ENCODE data around the gene SCD5.
"Not testable (repeated sequence)": the region's sequence is repeated elsewhere in the genome, so short reads cannot be mapped to it uniquely, and the experiment has no call there.

SCD5 gene

GRCh38 chr4:82798168-82799005 lies at the start of gene SCD5:
Gene SCD5 (minus strand): TSS chr4:82798796. CDS start chr4:82798537, 259 bp downstream.
- no peak for DNase-seq (ENCODE audit: low read depth)

GRCh38 chr4:82842593-82842992 lies 44.0 kb upstream of the SCD5 start:
- DNase-seq (ENCODE audit: low read depth) = no peak

GRCh38 chr4:82839624-82840023 lies 41.0 kb upstream of the SCD5 start:
- DNase-seq (ENCODE audit: low read depth) = no peak

GRCh38 chr4:82833696-82834313 lies 35.2 kb upstream of the SCD5 start:
- DNase-seq (ENCODE audit: low read depth) = no peak

- DNase-seq (ENCODE audit: low read depth) = not testable (repeated sequence)
These were observed 34.5 kb upstream of the SCD5 start for GRCh38 chr4:82833060-82833459.

- no peak for DNase-seq (ENCODE audit: low read depth)
These were observed 26.8 kb upstream of the SCD5 start for GRCh38 chr4:82825425-82825824.

- no peak for DNase-seq (ENCODE audit: low read depth)
These were observed 24.5 kb upstream of the SCD5 start for GRCh38 chr4:82823062-82823461.

- no peak for DNase-seq (ENCODE audit: low read depth)
These were observed 22.1 kb upstream of the SCD5 start for GRCh38 chr4:82820689-82821088.

- DNase-seq (ENCODE audit: low read depth) = no peak
These were observed 20.4 kb upstream of the SCD5 start for GRCh38 chr4:82818664-82819662.

GRCh38 chr4:82816874-82817273 lies 18.3 kb upstream of the SCD5 start:
- not testable (repeated sequence) for DNase-seq (ENCODE audit: low read depth)

- DNase-seq (ENCODE audit: low read depth) = no peak
These were observed 15.4 kb upstream of the SCD5 start for GRCh38 chr4:82814034-82814433.

- DNase-seq (ENCODE audit: low read depth) = no peak
These were observed 13.3 kb upstream of the SCD5 start for GRCh38 chr4:82811838-82812341.

GRCh38 chr4:82811392-82811791 lies 12.8 kb upstream of the SCD5 start:
- no peak for DNase-seq (ENCODE audit: low read depth)

GRCh38 chr4:82810176-82810575 lies 11.6 kb upstream of the SCD5 start:
- no peak for DNase-seq (ENCODE audit: low read depth)

GRCh38 chr4:82809619-82810018 lies 11.0 kb upstream of the SCD5 start:
- DNase-seq (ENCODE audit: low read depth) = no peak

- DNase-seq (ENCODE audit: low read depth) = no peak
These were observed 5.2 kb upstream of the SCD5 start for GRCh38 chr4:82803746-82804145.

GRCh38 chr4:82802911-82803310 lies 4.3 kb upstream of the SCD5 start:
- no peak for DNase-seq (ENCODE audit: low read depth)

- DNase-seq (ENCODE audit: low read depth) = no peak
These were observed 3.4 kb upstream of the SCD5 start for GRCh38 chr4:82801910-82802521.

GRCh38 chr4:82799006-82799881 lies 648 bp upstream of the SCD5 start:
- DNase-seq (ENCODE audit: low read depth) = no peak

GRCh38 chr4:82797405-82798111 lies 1.0 kb downstream of the SCD5 start:
- DNase-seq (ENCODE audit: low read depth) = no peak

All from T-helper 22 cell (primary cell).